Activated gamma-delta T cell (primary cell): ENCODE data around the gene ZNF35.
"Not testable (repeated sequence)": the region's sequence is repeated elsewhere in the genome, so short reads cannot be mapped to it uniquely, and the experiment has no call there.

ENCODE experiments used
- DNase-seq: peaks from one replicate; lab custom pipeline; 2025; lab: John Stamatoyannopoulos, UW
- total RNA-seq, 2 donors: gene quantifications; one replicate each; lab custom pipeline; 2026; lab: John Stamatoyannopoulos, UW

The ZNF35 gene
- total RNA-seq: 7.5 to 13.5 reads per million in 2 donors

DNA sequence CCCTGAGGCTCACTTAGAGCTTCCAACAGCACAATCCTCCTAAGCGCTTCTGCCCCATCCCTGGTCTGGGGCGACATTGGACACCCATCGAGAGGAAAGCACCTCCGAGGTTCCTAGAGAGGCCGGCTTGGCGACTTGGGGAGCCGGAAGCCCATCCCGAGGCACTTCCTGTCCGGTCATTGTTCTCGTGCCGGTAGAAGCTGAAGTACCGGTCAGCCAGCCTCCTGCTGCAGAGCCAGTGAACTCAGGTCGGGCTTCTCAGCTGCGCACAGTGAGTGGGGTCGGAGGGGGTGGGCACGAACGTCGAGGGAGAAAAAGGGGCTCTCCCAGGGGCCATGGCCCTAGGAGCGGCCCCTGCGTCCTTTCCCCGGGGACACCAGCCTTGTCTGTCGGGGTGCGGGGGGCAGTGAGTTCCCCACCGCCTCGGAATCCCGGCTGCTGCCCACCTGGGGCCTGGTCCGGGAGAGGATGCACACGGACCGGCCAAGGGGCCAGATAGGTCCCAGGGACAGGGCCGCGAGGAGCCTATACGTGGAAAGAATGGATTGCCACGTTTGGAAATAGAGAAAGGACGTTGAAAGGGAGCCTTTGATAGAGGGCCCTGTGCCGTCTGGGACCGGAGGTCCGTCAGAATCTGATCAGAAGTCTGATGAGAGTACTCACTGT, at the start of gene ZNF35:
Gene ZNF35, plus strand, starts transcription at position 169 of the 666 bp plus-strand sequence. CDS start 2,336 bp downstream, outside the sequence.
- no peak for DNase-seq

DNA sequence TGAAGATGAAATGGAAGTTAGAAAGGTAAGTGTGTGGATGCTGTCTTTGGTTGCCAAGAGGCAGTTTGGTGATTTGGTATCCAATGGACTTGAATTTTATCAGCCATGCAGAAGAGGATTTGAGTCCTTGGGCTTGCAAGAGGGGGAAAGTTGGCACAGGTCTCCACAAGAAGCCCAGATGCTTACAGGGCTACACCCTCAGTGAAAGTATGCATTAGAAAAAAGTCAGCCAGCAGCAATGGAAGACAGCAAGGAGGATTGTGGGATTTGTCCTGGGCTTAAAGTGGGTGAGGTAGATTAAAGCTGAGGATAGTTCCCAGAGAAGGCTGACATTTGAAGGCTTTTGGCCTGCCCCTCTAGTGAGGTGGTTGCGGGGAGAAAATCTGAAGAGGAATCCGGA, 46.8 kb upstream of the ZNF35 start:
- DNase-seq: no peak

DNA sequence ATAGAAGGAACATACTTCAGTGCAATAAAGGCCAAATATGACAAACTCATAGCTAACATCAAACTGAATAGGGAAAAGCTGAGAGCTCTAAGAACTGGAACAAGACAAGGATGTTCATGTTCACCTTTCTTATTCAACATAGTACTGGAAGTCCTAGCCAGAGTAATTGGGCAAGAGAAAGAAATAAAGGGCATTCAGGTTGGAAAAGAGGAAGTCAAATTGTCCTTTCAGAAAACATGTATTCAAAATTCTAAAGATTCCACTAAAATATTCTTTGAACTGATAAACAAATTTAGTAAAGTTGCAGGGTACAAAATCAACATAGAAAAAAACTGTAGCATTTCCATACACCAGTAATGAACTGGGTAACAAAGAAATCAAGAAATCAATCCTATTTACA, 35.9 kb upstream of the ZNF35 start:
- no peak for DNase-seq

DNA sequence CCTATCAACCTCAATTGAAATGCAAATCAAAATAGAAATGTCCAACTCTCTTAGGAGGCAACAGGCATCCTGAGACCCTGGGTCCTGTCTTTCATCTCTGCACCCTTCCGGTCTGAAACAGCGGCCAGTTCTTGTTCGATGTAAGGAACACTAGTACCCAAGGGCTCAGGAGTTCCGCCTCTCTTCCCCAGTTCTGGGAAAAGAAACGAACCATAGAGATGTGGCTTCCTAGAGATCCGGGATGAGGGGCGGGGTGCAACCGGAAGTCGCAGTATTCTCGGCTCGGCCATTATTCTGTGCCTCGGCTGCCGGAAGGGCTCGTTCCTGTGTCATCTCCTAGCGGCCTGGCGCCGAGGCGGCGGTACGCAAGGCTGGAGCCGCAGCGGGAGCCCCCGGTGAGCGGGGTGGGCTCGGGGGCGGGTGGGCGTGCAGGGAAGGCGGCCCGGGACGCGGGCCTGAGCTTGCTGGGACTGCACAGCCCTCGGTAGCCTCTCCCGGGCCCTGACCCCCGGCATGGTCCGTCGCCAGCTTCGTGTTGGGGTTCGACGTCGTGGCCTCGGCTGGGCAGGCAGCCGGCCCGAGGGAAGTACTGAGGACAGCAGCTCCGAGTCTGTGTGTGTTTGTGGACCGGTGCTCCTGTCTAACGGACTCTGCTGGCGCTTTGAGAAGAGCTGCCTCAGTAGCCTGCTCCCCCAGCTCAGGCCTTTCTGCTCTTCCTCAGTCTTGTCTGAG, 23.6 kb upstream of the ZNF35 start, which contains the start of gene ZNF197:
Gene ZNF197, plus strand, starts transcription at position 288 of the 732 bp plus-strand sequence. CDS start 4,119 bp downstream, outside the sequence.
- DNase-seq: peak; percentile 20

DNA sequence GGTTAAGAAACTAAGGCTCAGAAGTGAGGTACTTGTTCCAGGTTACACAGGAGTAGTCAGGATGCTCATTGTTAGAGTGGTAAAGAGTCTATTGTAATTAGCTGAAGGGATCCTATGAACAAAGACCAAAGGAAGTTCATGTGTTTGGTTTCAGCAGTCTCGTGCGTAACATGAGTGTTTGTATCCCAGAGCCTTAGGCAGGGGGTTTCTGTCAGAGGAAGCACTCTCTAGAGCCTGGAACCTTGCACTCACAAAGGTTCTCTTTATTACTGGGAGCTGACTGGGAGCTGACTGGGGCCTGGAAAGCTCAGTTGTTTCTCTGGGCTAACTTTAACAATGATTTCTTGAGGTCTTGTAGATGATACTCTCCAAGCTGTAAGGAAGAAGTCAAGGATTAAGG, 19.8 kb upstream of the ZNF35 start:
- DNase-seq: no peak

DNA sequence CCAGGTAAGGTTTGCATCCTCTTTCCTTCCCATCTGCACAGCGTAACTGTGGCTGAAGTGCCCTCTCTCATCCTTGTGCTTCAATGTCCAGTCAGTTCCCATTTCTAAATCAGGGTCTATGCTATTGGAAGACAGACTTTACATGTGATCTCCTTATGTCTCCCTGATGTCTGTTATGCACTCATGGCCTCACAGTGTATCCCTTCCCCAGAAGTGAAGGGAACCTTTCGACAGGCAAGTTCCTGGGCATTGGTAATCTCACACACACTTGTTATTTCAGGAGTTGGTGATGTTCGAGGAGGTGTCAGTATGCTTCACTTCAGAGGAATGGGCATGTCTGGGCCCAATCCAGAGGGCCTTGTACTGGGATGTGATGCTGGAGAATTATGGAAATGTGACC, 16.3 kb upstream of the ZNF35 start:
- no peak for DNase-seq

DNA sequence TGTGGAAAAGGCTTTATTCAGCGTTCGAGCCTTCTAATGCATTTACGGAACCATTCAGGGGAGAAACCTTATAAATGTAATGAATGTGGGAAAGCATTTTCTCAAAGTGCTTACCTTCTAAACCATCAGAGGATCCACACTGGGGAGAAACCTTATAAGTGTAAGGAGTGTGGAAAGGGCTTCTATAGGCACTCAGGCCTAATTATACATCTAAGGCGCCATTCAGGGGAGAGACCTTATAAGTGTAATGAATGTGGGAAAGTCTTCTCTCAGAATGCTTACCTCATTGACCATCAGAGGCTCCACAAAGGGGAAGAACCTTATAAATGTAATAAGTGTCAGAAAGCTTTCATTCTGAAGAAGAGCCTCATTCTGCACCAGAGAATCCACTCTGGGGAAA, 6.2 kb upstream of the ZNF35 start:
- DNase-seq: no peak

DNA sequence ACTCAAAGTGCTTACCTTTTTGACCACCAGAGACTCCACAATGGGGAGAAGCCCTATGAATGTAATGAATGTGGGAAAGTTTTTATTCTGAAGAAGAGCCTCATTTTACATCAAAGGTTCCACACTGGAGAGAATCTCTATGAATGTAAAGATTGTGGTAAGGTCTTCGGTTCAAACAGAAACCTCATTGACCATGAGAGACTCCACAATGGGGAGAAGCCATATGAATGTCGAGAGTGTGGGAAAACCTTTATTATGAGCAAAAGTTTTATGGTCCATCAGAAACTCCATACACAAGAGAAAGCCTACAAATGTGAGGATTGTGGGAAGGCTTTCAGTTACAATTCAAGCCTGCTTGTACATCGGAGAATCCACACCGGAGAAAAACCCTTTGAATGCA, 5.5 kb upstream of the ZNF35 start:
- DNase-seq: no peak

DNA sequence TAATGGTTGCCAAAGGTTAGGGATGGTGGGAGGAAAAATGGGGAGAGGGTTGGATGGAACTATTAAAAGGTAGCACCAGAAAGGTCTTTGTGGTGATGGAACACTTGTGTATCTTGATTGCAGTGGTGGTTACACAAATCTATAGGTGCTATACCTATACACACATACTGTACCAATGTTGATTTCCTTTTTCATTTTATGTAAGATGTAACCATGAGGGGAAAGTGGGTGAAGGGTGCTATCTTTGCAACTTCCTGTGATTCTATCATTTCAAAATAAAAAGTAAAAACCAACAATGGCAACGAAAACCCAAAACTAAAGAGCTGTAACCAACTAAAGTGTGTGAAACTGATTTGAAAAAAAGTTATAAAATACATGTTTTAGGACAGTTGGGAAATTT, 761 bp upstream of the ZNF35 start:
- DNase-seq: no peak

DNA sequence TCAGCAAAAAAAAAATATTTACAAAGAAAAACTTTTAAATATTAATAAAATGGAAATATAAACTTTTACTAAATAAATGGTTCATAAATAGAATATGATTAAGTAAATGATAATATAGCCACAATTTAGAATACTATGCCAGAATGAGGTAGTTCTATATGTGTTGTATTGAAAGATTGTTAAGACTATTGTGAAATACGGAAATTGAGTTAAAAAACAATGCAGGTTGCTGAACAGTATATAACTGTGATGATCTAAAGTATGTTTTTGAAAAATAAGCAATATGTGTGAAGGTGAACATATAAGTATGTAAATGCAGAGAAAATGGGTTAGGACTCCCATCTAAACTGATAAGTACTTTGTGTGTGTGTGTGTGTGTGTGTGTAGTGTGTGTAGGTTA, 1.2 kb downstream of the ZNF35 start:
- DNase-seq: no peak

DNA sequence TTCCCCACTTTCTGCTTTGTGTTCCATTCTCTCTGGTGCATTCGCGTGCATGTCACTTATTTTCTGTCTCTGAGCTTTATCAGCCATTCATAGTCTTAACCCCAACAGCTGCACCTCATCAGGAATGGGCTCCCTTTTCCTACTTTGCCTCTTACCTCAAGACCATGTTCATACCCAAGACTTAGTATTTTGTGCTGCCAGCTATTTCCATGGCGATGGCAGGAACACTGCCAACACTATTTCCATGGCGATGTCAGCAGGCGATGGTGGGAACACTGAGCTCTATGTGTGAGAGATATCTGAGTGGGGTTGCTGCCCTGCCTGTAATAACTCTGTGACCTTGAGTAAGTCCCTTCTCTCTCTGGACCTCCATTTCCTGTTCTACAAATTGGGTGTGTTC, 5.5 kb downstream of the ZNF35 start:
- DNase-seq: no peak

DNA sequence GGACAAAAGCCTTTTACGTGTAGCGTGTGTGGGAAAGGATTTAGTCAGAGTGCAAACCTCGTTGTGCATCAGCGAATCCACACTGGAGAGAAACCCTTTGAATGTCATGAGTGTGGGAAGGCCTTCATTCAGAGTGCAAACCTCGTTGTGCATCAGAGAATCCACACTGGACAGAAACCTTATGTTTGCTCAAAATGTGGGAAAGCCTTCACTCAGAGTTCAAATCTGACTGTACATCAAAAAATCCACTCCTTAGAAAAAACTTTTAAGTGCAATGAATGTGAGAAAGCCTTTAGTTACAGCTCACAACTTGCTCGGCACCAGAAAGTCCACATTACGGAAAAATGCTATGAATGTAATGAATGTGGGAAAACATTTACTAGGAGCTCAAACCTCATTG, 10.5 kb downstream of the ZNF35 start:
- no peak for DNase-seq

DNA sequence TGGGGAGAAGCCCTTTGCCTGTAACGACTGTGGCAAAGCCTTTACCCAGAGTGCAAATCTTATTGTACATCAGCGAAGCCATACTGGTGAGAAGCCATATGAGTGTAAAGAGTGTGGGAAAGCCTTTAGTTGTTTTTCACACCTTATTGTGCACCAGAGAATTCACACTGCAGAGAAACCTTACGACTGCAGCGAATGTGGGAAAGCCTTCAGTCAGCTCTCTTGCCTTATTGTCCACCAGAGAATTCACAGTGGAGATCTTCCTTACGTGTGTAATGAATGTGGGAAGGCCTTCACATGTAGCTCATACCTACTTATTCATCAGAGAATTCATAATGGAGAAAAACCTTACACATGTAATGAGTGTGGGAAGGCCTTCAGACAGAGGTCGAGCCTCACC, 10.9 kb downstream of the ZNF35 start:
- DNase-seq: no peak

DNA sequence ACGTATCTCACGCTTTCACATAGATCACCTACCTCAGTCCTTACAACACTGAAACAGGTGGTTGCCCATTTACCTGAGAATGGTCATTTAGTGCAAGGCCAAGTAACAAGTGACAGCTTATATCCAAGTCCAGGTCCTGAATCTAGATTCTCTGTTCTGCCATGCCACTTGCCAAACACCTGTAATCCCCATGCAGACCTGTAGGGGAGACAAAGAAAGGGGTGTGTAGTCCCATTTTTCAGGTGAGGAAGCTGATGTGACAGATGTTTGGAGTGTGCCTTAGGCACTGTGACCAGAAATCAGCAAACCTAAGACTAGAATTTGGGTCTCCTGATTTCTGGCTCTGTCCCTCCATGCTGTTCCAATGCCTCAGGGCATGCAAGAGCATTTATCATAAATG, 12.7 kb downstream of the ZNF35 start:
- no peak for DNase-seq

DNA sequence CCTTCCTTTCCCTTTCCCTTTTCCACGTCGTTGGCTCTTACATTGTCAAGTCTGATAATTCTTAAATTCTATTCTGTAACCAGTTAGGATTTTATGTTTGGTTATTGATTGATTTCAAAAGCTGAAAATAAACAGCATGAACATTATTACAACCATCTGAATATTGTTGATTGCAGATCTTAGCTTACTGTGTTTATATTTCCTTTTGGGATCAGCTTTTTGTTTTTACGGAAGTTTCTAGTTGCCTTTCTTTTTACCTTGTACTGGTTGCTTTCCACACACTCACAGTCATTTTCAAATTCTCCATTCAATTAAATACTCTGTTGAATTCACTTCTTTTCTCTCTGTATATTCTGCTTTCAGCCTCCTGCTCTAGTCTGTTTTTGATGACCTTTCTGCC, 16.6 kb downstream of the ZNF35 start:
- no peak for DNase-seq

DNA sequence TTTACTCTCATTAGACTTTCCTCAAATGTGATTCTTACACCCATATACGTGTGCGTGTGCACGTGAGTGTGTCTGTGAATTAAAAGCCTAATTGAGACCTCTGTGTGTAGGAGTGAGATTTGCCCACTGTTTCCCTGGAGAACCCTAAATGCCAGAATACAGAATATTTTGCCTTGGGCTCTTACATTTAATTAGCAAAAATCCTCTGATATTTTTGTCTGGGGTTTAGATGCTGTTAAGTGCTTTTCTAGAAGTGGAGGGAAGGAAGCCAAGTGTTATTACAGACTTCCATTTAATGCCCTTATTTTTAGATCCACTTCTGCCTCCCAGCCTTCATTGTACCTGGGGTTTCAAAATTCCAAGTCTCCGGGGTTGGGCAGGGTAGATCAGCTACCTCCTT, 17.8 kb downstream of the ZNF35 start:
- no peak for DNase-seq

DNA sequence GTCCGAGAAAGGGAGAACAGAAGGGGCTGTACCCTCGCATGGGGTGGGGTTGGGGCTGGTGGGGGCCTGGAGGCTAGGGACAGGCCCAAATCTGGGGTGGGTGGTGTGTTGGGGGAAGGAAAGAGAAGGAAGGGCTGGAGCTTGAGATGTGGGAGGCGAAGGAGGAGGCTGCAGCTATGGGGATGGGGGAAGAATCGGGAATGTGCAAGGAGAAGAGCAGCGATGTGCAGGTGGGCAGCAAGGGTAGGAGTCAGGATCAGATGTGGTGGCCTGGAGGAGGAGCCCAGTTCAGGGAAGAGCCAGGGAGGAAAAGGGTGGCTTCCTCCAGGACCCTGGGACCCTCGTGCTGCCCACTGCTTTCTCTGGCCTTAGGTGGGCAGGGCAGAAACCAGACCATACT, 21.2 kb downstream of the ZNF35 start:
- no peak for DNase-seq

DNA sequence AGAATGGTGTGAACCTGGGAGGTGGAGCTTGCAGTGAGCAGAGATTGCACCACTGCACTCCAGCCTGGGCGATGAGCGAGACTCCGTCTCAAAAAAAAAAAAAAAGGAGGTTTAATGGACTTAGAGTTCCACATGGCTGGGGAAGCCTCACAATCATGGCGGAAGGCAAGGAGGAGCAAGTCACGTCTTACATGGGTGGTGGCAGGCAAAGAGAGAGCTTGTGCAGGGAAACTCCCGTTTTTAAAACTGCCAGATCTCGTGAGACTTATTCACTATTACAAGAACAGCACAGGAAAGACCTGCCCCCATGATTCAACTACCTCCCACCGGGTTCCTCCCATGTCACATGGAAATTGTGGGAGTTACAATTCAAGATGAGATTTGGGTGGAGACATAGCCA, 24.9 kb downstream of the ZNF35 start:
- not testable (repeated sequence) for DNase-seq

DNA sequence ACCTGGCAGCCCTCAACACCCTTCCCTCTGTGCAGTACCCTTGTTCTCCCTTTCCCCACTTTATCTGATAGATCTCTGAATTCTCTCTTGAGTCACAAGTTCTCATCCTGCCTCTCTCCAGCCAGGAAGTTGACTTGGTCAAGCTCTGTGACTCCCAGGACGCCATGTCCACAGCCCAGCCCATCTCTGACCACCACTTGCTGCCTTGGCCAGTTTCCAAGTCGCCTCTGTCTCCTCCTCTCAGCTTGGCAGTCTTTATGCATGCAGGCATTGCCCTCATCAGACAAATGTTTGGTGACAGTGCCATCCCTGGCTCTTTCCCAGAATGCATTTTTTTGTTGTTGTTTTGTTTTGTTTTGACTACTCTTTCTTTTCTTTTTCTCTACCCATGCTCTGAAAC, 25.7 kb downstream of the ZNF35 start:
- no peak for DNase-seq

DNA sequence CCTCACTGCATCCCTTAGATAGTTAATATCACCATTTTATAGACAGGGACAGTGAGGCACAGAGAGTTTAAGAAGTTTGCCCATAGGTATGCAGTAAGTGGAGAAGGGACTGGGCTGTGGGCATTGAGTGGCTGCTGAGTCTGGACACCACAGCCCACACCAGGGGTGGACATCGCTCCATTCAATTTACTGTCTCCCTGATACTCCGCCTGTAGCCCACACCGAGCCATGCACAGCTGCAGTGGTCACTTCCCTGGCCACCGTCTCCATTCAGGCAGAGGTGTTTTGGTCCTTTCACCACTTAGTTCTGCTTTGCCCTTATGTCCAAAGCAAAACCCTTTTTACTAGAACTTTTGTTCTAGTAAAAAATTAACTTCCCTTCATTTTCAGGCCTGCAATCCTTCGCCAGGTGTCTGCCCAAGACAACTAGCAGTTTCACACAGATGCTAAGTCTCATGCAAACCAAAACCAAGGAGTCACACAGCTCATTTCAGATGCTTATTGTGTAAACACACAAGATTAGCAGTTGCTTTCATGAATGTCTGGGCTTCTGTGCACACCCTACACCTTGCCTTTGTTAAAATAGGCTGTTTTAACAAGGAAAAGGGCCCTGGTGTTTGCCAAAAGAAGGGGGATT, 30.1 kb downstream of the ZNF35 start:
- no peak for DNase-seq

DNA sequence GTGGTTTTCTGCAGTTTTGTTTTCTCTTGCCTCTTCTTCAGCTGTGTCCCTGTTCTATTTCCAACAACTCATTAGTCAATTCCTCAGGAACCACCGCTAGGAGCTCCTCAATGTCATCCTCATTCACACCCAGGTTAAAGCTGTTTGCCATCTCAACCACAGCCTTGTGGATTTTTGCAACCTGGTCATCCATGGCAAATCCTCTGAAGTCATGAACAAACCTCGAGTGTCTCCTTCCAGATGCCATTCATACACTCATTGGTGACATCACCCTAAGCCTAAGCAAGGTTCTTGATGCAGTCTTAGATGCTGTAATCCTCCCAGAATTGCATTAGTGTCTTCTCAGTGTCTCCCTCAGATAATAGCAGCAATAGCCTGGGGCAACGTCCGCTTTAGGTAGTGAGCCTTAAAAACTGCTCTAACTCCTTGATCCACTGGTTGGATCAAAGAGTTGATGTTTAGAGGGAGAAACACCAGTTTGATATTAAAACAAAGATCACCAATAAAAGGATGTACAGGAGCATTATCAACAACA, 32.5 kb downstream of the ZNF35 start:
- DNase-seq: no peak

DNA sequence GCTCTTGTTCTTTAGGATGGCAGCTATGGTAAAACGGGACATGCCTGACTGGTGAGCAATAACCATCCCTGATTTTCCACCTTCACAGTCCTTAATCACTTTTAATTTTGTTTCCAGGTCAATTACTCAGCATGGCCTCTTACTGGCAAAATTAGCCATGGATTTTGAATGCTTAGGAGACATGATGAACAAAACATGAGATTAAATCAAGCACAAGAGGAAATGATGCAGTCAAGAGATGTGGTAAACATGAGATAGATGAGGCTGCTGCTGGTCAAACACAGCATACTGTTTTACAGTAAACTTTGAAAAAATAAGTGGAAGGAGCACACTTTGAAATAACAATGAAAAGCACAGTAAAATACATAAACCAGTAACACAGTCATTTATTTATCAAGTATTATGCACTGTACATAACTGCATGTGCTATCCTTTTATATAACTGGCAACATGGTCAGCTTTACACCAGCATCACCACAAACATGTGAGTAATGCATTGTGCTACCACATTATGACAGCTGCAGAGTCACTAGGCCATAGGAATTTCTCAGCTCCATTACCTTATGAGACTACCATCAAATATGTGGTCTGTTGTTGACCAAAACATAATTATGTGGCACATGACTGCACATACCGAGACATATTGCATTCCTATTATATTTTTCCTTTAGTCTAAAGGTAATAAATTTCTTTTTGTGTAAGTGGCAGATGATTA, 33.8 kb downstream of the ZNF35 start:
- DNase-seq: no peak
